Stimulated activated CD4-positive, alpha-beta T cell treated with anti-CD3 and anti-CD28 coated beads, Interleukin-15, amount 100 ng/mL, for 1 hour (primary cell): Measurements from ENCODE around the gene RTKN2.
"Not testable (repeated sequence)": the region's sequence is repeated elsewhere in the genome, so short reads cannot be mapped to it uniquely, and the experiment has no call there.

Source experiments
- DNase-seq, 2 donors: peaks; one replicate each; pipeline ENCODE4 v3.0.0-alpha.2; 2020; ENCODE audit warnings: low read depth in 1 of 2, low spot score in 1 of 2

The RTKN2 gene

GRCh38 chr10:62268399-62269114 is at the start of gene RTKN2:
Gene RTKN2, minus strand, starts transcription at chr10:62268844. Its CDS starts 234 bp downstream, at chr10:62268610.
- DNase-seq, result peak; percentile 42 to 49

GRCh38 chr10:62317257-62317656 is 48.6 kb upstream of the RTKN2 start:
- no peak for DNase-seq

- no peak for DNase-seq
Observed at GRCh38 chr10:62309254-62309653, 40.6 kb upstream of the RTKN2 start.

GRCh38 chr10:62308101-62308500 is 39.5 kb upstream of the RTKN2 start:
- DNase-seq, result no peak

GRCh38 chr10:62307635-62308034 is 39.0 kb upstream of the RTKN2 start:
- DNase-seq, result no peak

GRCh38 chr10:62306663-62307062 is 38.0 kb upstream of the RTKN2 start:
- no peak for DNase-seq

GRCh38 chr10:62305813-62306212 is 37.2 kb upstream of the RTKN2 start:
- no peak for DNase-seq

- DNase-seq, result no peak
Observed at GRCh38 chr10:62303922-62304321, 35.3 kb upstream of the RTKN2 start.

GRCh38 chr10:62302760-62303159 is 34.1 kb upstream of the RTKN2 start:
- DNase-seq, result no peak

- no peak for DNase-seq
Observed at GRCh38 chr10:62297857-62298256, 29.2 kb upstream of the RTKN2 start.

- no peak for DNase-seq
Observed at GRCh38 chr10:62284221-62284620, 15.6 kb upstream of the RTKN2 start.

GRCh38 chr10:62281348-62281747 is 12.7 kb upstream of the RTKN2 start:
- not testable (repeated sequence) for DNase-seq

GRCh38 chr10:62280392-62280791 is 11.7 kb upstream of the RTKN2 start:
- DNase-seq, result not testable (repeated sequence)

- DNase-seq, result no peak
Observed at GRCh38 chr10:62278441-62278910, 9.8 kb upstream of the RTKN2 start.

- no peak for DNase-seq
Observed at GRCh38 chr10:62277971-62278370, 9.3 kb upstream of the RTKN2 start.

- no peak for DNase-seq
Observed at GRCh38 chr10:62270020-62270419, 1.4 kb upstream of the RTKN2 start.

GRCh38 chr10:62268027-62268398 is 631 bp downstream of the RTKN2 start:
- no peak for DNase-seq

- DNase-seq, result no peak
Observed at GRCh38 chr10:62266611-62267010, 2.0 kb downstream of the RTKN2 start.

- DNase-seq, result no peak
Observed at GRCh38 chr10:62266147-62266546, 2.5 kb downstream of the RTKN2 start.

- DNase-seq, result no peak
Observed at GRCh38 chr10:62264702-62265436, 3.8 kb downstream of the RTKN2 start.

- DNase-seq, result no peak
Observed at GRCh38 chr10:62264126-62264525, 4.5 kb downstream of the RTKN2 start.

- DNase-seq, result no peak
Observed at GRCh38 chr10:62261666-62262065, 7.0 kb downstream of the RTKN2 start.

GRCh38 chr10:62259998-62260397 is 8.6 kb downstream of the RTKN2 start:
- no peak for DNase-seq
